Stomach (tissue), 4 donors: ENCODE data around the gene SERPINI1.

ENCODE experiments used
- EP300 ChIP-seq: sonication (generic); formaldehyde crosslinking; IDR thresholded peaks from one replicate; pipeline ENCODE4 v1.6.1; 2017; ENCODE audit warnings: antibody characterized with exemption
- TF ChIP-seq, protein P1 (sequence below), 7 experiments: fragments of 450-650 bp in 4 of 7; fragments of 200-600 bp in 3 of 7; sonication (generic) in 3 of 7; IDR thresholded peaks; one replicate each; pipeline ENCODE4 v1.5.1; 2016 to 2019; ENCODE audit warnings: antibody characterized with exemption in 7 of 7, control low read depth in 2 of 7, mild to moderate bottlenecking in 1 of 7

DNA sequence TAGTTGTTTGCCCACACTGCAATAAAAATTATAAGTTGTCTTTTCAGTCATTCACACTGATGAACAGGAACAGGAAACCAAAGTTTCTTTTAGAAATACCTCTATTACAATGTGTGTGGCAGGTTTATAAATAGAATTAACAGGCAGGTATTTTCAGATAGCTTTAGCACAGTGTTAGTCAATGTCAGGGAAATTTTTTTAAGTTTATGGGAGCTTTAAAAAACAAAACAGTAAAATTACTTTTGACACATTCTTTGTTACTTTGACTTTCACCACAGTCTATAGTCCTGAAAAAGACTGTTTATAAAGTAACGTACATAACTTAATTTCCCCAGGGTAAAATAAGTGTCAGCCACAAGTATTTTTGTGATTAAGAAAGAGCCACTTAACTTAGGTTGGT lies 38.1 kb downstream of the SERPINI1 start:
- TF ChIP-seq, protein P1, sequence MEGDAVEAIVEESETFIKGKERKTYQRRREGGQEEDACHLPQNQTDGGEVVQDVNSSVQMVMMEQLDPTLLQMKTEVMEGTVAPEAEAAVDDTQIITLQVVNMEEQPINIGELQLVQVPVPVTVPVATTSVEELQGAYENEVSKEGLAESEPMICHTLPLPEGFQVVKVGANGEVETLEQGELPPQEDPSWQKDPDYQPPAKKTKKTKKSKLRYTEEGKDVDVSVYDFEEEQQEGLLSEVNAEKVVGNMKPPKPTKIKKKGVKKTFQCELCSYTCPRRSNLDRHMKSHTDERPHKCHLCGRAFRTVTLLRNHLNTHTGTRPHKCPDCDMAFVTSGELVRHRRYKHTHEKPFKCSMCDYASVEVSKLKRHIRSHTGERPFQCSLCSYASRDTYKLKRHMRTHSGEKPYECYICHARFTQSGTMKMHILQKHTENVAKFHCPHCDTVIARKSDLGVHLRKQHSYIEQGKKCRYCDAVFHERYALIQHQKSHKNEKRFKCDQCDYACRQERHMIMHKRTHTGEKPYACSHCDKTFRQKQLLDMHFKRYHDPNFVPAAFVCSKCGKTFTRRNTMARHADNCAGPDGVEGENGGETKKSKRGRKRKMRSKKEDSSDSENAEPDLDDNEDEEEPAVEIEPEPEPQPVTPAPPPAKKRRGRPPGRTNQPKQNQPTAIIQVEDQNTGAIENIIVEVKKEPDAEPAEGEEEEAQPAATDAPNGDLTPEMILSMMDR (IDR thresholded peaks at IDR 0.05) = no peak
- no peak for TF ChIP-seq EP300
